HepG2 (cell line): ENCODE data around the gene RPL23. TPM values are rescaled to one million over a fixed set of nuclear protein-coding genes. Genes with fewer than 3 reads are reported as not detected.
A peak's percentile ranks its signal among the peaks of the same experiment; 100 is the strongest.

ENCODE experiments used
- ELF3 ChIP-seq: IDR thresholded peaks from 2 replicates; pipeline ENCODE4 v1.6.1; 2016; ENCODE audit warnings: missing genetic modification reagents, missing compliant biosample characterization
- HNRNPH1 ChIP-seq: fragments of 200-400 bp; formaldehyde crosslinking; optimal IDR thresholded peaks from 2 replicates; pipeline ENCODE3; 2017; ENCODE audit warnings: mild to moderate bottlenecking, low read depth, low read length
- KLF12 ChIP-seq: sonication (generic); formaldehyde crosslinking; IDR thresholded peaks from 2 replicates; pipeline ENCODE4 v1.4.0; 2020; ENCODE audit warnings: missing genetic modification reagents, borderline replicate concordance
- MED1 ChIP-seq: sonication (generic); formaldehyde crosslinking; IDR thresholded peaks from 2 replicates; pipeline ENCODE4 v1.4.0; 2020; ENCODE audit warnings: missing genetic modification reagents
- NFE2L2 ChIP-seq: fragments of 150-350 bp; IDR thresholded peaks from 2 replicates; pipeline ENCODE4 v1.6.1; 2014; ENCODE audit warnings: low read length
- PCBP1 ChIP-seq: fragments of 200-400 bp; formaldehyde crosslinking; IDR thresholded peaks from 2 replicates; pipeline ENCODE4 v1.6.1; 2017; ENCODE audit warnings: mild to moderate bottlenecking, low read depth, low read length, borderline replicate concordance
- PPARG ChIP-seq: conservative IDR thresholded peaks from 2 replicates; pipeline ENCODE4 v1.6.1; 2016; ENCODE audit warnings: missing biosample characterization, missing genetic modification reagents
- RARG ChIP-seq: sonication (generic); formaldehyde crosslinking; IDR thresholded peaks from 2 replicates; pipeline ENCODE4 v1.4.0; 2020; ENCODE audit warnings: low read depth, mild to moderate bottlenecking, missing genetic modification reagents
- REXO4 ChIP-seq: sonication (generic); formaldehyde crosslinking; IDR thresholded peaks from 2 replicates; pipeline ENCODE4 v1.8.0; 2022; ENCODE audit warnings: missing genetic modification reagents, mild to moderate bottlenecking, borderline replicate concordance
- TEAD3 ChIP-seq: optimal IDR thresholded peaks from 2 replicates; pipeline ENCODE3; 2016; ENCODE audit warnings: borderline replicate concordance
- TGIF2 ChIP-seq: IDR thresholded peaks from 2 replicates; pipeline ENCODE4 v1.6.1; 2016; ENCODE audit warnings: control low read depth, missing compliant biosample characterization
- YEATS4 ChIP-seq: sonication (generic); formaldehyde crosslinking; IDR thresholded peaks from 2 replicates; pipeline ENCODE4 v1.4.0; 2020; ENCODE audit warnings: missing genetic modification reagents, borderline replicate concordance
- ZKSCAN5 ChIP-seq: sonication (generic); formaldehyde crosslinking; IDR thresholded peaks from 2 replicates; pipeline ENCODE4 v1.5.1; 2020; ENCODE audit warnings: mild to moderate bottlenecking, missing genetic modification reagents
- ZNF230 ChIP-seq: sonication (generic); formaldehyde crosslinking; IDR thresholded peaks from 2 replicates; pipeline ENCODE4 v1.4.0; 2020; ENCODE audit warnings: mild to moderate bottlenecking, missing genetic modification reagents
- ZNF326 ChIP-seq: sonication (generic); formaldehyde crosslinking; IDR thresholded peaks from 2 replicates; pipeline ENCODE4 v1.4.0; 2020; ENCODE audit warnings: missing genetic modification reagents, borderline replicate concordance
- ZNF343 ChIP-seq: sonication (generic); formaldehyde crosslinking; IDR thresholded peaks from 2 replicates; pipeline ENCODE4 v1.4.0; 2020; ENCODE audit warnings: mild to moderate bottlenecking, missing genetic modification reagents
- ZNF496 ChIP-seq: sonication (generic); formaldehyde crosslinking; IDR thresholded peaks from 2 replicates; pipeline ENCODE4 v1.8.1; 2023; ENCODE audit warnings: mild to moderate bottlenecking, moderate library complexity, missing genetic modification reagents; ENCODE audit not compliant: insufficient replicate concordance
- ZNF510 ChIP-seq: sonication (generic); formaldehyde crosslinking; IDR thresholded peaks from 2 replicates; pipeline ENCODE4 v1.4.0; 2020; ENCODE audit warnings: low read depth, mild to moderate bottlenecking, missing genetic modification reagents
- ZNF569 ChIP-seq: sonication (generic); formaldehyde crosslinking; IDR thresholded peaks from 2 replicates; pipeline ENCODE4 v1.5.0; 2020; ENCODE audit warnings: mild to moderate bottlenecking, missing genetic modification reagents, moderate library complexity, borderline replicate concordance
- ZNF614 ChIP-seq: IDR thresholded peaks from 2 replicates; pipeline ENCODE4 v1.6.1; 2018; ENCODE audit warnings: missing biosample characterization, missing genetic modification reagents, inconsistent platforms, borderline replicate concordance
- ZNF713 ChIP-seq: sonication (generic); formaldehyde crosslinking; IDR thresholded peaks from 2 replicates; pipeline ENCODE4 v1.4.0; 2020; ENCODE audit warnings: mild to moderate bottlenecking, missing genetic modification reagents
- ZNF878 ChIP-seq: sonication (generic); formaldehyde crosslinking; IDR thresholded peaks from 2 replicates; pipeline ENCODE4 v1.8.1; 2023; ENCODE audit warnings: mild to moderate bottlenecking, missing genetic modification reagents, moderate library complexity
- ZSCAN22 ChIP-seq: sonication (generic); formaldehyde crosslinking; IDR thresholded peaks from 2 replicates; pipeline ENCODE4 v1.4.0; 2020; ENCODE audit warnings: mild to moderate bottlenecking, missing genetic modification reagents
- ZZZ3 ChIP-seq: sonication (generic); formaldehyde crosslinking; IDR thresholded peaks from 2 replicates; pipeline ENCODE4 v1.4.0; 2020; ENCODE audit warnings: missing genetic modification reagents, mild to moderate bottlenecking, borderline replicate concordance
- polyA plus RNA-seq, 8 experiments: library from polyadenylated mRNA; depleted of rRNA in 3 of 8; stranded (reverse) in 7 of 8; unstranded in 1 of 8; fragments of >200 nt; fragmentation: Illumina TruSeq in 4 of 8; extraction: Trizol in 4 of 8; gene quantifications; 2 replicates each; pipeline versions ENCODE4 v1.2.1 to v1.2.3, GENCODE V29; 2011 to 2016; ENCODE audit warnings: low read depth in 4 of 8, missing spikeins in 1 of 8, mixed read lengths in 1 of 8; ENCODE audit not compliant: insufficient read depth in 1 of 8
- total RNA-seq, 5 experiments: library from RNA; depleted of rRNA; stranded (reverse); fragments of >200 nt; fragmentation: Illumina TruSeq; extraction: Trizol; gene quantifications; 2 replicates each; pipeline ENCODE4 v1.2.3, GENCODE V29; 2016; ENCODE audit warnings: low read depth in 1 of 5
- TF ChIP-seq, protein P1 (sequence below): sonication (generic); formaldehyde crosslinking; IDR thresholded peaks from 2 replicates; pipeline ENCODE4 v1.9.0; 2021; ENCODE audit warnings: missing genetic modification reagents, mild to moderate bottlenecking, borderline replicate concordance
- TF ChIP-seq, protein P2 (sequence below): IDR thresholded peaks from 2 replicates; pipeline ENCODE4 v1.6.1; 2012; ENCODE audit warnings: inconsistent platforms
- TF ChIP-seq, protein P3 (sequence below): fragments of 450-650 bp; IDR thresholded peaks from 2 replicates; pipeline ENCODE4 v1.6.1; 2016

RPL23 gene
- total and polyA plus RNA-seq, 2 of the 13 experiments (the other 11 are each of a cell fraction or from before 2014, with no cell fraction given): 2,790 to 4,860 TPM

DNA sequence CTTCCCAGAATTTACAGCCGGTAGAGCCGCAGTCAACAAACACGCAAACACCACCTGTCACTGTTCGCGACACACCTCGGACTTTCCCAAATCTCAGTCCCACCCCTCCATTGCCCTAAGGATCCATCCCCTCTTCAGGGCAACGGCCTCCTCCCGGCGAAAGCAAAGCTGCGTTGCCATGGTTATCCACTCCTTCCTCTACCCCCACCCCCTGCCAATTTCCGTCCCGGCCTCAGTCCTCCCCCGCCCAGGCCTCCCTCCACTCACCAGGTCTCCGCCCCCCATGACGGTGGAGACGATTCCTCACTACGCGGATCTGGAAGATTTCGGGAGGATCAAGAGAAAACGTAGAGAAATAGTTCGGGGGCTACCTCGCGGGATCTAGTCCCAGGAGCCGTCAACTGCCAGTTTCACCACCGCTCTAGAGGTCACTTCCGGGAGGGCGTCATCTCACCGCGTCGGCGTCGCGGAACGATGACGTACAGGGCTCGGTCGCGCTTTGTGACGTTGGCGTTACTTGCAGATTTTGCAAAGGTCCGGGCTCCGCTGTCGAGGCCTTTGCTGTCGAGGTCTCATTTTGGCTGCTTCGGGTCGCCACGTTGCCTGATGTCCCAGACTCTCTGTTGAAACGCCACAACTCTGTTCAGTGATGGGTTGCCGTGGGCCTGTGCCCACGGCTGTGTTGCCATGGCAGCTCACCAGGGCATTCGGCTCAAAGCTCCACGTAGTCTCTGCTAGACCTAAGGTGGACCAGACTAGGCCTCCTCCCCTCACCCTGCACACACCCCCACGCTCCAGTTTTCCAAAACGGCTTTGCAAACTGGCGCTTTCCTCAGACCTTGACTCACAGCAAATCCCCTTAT lies 28.4 kb downstream of the RPL23 start, which contains the start of gene CWC25 (continued):
- TF ChIP-seq, protein P1, sequence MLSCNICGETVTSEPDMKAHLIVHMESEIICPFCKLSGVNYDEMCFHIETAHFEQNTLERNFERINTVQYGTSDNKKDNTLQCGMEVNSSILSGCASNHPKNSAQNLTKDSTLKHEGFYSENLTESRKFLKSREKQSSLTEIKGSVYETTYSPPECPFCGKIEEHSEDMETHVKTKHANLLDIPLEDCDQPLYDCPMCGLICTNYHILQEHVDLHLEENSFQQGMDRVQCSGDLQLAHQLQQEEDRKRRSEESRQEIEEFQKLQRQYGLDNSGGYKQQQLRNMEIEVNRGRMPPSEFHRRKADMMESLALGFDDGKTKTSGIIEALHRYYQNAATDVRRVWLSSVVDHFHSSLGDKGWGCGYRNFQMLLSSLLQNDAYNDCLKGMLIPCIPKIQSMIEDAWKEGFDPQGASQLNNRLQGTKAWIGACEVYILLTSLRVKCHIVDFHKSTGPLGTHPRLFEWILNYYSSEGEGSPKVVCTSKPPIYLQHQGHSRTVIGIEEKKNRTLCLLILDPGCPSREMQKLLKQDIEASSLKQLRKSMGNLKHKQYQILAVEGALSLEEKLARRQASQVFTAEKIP: no peak
- peak; percentile 68; the same call in 1 of the 2 replicates for TF ChIP-seq ZKSCAN5 (CRISPR knock-in tag)
- TF ChIP-seq REXO4 (CRISPR knock-in tag): no peak
- TF ChIP-seq ZNF326: no peak
- peak; percentile 99 for TF ChIP-seq ZZZ3 (CRISPR knock-in tag)
- no peak for TF ChIP-seq HNRNPH1
- no peak for TF ChIP-seq KLF12 (CRISPR knock-in tag)
- peak; percentile 95; the same call in 1 of the 2 replicates for TF ChIP-seq ZNF569 (CRISPR knock-in tag)
- TF ChIP-seq MED1: peak; percentile 83
- TF ChIP-seq ZSCAN22: peak; percentile 64; the same call in 1 of the 2 replicates
- TF ChIP-seq ZNF230 (CRISPR knock-in tag): peak; percentile 66; the same call in 1 of the 2 replicates
- no peak; the same call in 1 of the 2 replicates for TF ChIP-seq ZNF713 (CRISPR knock-in tag)
- TF ChIP-seq ZNF510: peak; percentile 86; the same call in 1 of the 2 replicates
- TF ChIP-seq TGIF2: peak; percentile 98
- TF ChIP-seq RARG: 0 out of 2 replicates have a peak, but pooled peaks have one; percentile 46
- peak; percentile 74; the same call in 1 of the 2 replicates for TF ChIP-seq ZNF343 (CRISPR knock-in tag)
- peak; percentile 98 for TF ChIP-seq YEATS4 (CRISPR knock-in tag)
- no peak; the same call in 1 of the 2 replicates for TF ChIP-seq ZNF878 (CRISPR knock-in tag)
- peak; percentile 87 for TF ChIP-seq ZNF614 (CRISPR knock-in tag)
- TF ChIP-seq PCBP1: peak; percentile 98
- TF ChIP-seq, protein P2, sequence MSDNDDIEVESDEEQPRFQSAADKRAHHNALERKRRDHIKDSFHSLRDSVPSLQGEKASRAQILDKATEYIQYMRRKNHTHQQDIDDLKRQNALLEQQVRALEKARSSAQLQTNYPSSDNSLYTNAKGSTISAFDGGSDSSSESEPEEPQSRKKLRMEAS: peak; percentile 91
- peak; percentile 49 for TF ChIP-seq PPARG (CRISPR knock-in tag)
- peak; percentile 96 for TF ChIP-seq ELF3 (CRISPR knock-in tag)
- no peak for TF ChIP-seq ZNF496 (CRISPR knock-in tag)
- peak; percentile 90 for TF ChIP-seq NFE2L2
- TF ChIP-seq, protein P3, sequence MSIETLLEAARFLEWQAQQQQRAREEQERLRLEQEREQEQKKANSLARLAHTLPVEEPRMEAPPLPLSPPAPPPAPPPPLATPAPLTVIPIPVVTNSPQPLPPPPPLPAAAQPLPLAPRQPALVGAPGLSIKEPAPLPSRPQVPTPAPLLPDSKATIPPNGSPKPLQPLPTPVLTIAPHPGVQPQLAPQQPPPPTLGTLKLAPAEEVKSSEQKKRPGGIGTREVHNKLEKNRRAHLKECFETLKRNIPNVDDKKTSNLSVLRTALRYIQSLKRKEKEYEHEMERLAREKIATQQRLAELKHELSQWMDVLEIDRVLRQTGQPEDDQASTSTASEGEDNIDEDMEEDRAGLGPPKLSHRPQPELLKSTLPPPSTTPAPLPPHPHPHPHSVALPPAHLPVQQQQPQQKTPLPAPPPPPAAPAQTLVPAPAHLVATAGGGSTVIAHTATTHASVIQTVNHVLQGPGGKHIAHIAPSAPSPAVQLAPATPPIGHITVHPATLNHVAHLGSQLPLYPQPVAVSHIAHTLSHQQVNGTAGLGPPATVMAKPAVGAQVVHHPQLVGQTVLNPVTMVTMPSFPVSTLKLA: peak; percentile 42
- TF ChIP-seq TEAD3 (CRISPR knock-in tag): peak; percentile 73
